Measurements from ENCODE around the gene CX3CR1.

CX3CR1 gene

GRCh38 chr3:39216176-39216790 lies 63.6 kb downstream of the CX3CR1 start:
- Histone ChIP-seq H3K27ac (ENCODE audit: poor library complexity, severe bottlenecking) (no peak overlapping the region), H3K4me1 (ENCODE audit: insufficient read depth, poor library complexity, severe bottlenecking) (no peaks in the 10 kb centered on the region), H3K36me3 (ENCODE audit: low read depth) (no peaks in the 10 kb centered on the region), H3K9me3 (ENCODE audit: severe bottlenecking) (no peaks in the 10 kb centered on the region), H3K4me3 (ENCODE audit: severe bottlenecking) (no peak overlapping the region), H3K27me3 (ENCODE audit: insufficient read depth, poor library complexity, severe bottlenecking) (no peaks in the 10 kb centered on the region)
- TF ChIP-seq CTCF (IDR thresholded peaks at IDR 0.05; ENCODE audit: poor library complexity, severe bottlenecking), result no peak
- DNase-seq (ENCODE audit: low spot score), result no peak
- no peak for ATAC-seq (ENCODE audit: low read depth)

- TF ChIP-seq CTCF (IDR thresholded peaks at IDR 0.05; ENCODE audit: poor library complexity, severe bottlenecking), result no peak
- no peaks in the 10 kb centered on the region for H3K27me3 ChIP-seq (ENCODE audit: insufficient read depth, poor library complexity, severe bottlenecking)
- H3K4me1 ChIP-seq (ENCODE audit: insufficient read depth, poor library complexity, severe bottlenecking), result no peaks in the 10 kb centered on the region
Observed at GRCh38 chr3:39213613-39214012, 66.2 kb downstream of the CX3CR1 start.

More at GRCh38 chr3:39213613-39214012, 66.2 kb downstream of the CX3CR1 start:
- H3K9me3 ChIP-seq (ENCODE audit: severe bottlenecking), result no peaks in the 10 kb centered on the region
- ATAC-seq (ENCODE audit: low read depth) (no peak), DNase-seq (ENCODE audit: low spot score) (no peak)
- no peak overlapping the region for H3K4me3 ChIP-seq (ENCODE audit: severe bottlenecking)
- H3K36me3 ChIP-seq (ENCODE audit: low read depth), result no peaks in the 10 kb centered on the region
- H3K27ac ChIP-seq (ENCODE audit: poor library complexity, severe bottlenecking), result no peak overlapping the region

Measured in RWPE2 (cell line).